Measurements from ENCODE around the gene TENM3.
A peak's percentile ranks its signal among the peaks of the same experiment; 100 is the strongest.

Gene TENM3

GRCh38 chr4:182593864-182594263 is 350.7 kb downstream of the TENM3 start:
- no peak for DNase-seq (ENCODE audit: low read depth)
- no peak for TF ChIP-seq CTCF (IDR thresholded peaks at IDR 0.05; ENCODE audit: control insufficient read depth, insufficient read depth, low read depth, low read length, missing control alignments)
- no peak overlapping the region for H3K4me3 ChIP-seq (ENCODE audit: control insufficient read depth, low read depth, low read length)

- no peak for TF ChIP-seq CTCF (IDR thresholded peaks at IDR 0.05; ENCODE audit: control insufficient read depth, insufficient read depth, low read depth, low read length, missing control alignments)
- H3K4me3 ChIP-seq (ENCODE audit: control insufficient read depth, low read depth, low read length) = no peak overlapping the region
- no peak for DNase-seq (ENCODE audit: low read depth)
These were observed 356.9 kb downstream of the TENM3 start for GRCh38 chr4:182600093-182600492.

GRCh38 chr4:182600856-182601255 is 357.7 kb downstream of the TENM3 start:
- no peak for TF ChIP-seq CTCF (IDR thresholded peaks at IDR 0.05; ENCODE audit: control insufficient read depth, insufficient read depth, low read depth, low read length, missing control alignments)
- DNase-seq (ENCODE audit: low read depth) = no peak
- H3K4me3 ChIP-seq (ENCODE audit: control insufficient read depth, low read depth, low read length) = no peak overlapping the region

GRCh38 chr4:182604161-182604622 is 361.0 kb downstream of the TENM3 start:
- peak; percentile 17 for DNase-seq (ENCODE audit: low read depth)
- no peak for TF ChIP-seq CTCF (IDR thresholded peaks at IDR 0.05; ENCODE audit: control insufficient read depth, insufficient read depth, low read depth, low read length, missing control alignments)
- no peak overlapping the region for H3K4me3 ChIP-seq (ENCODE audit: control insufficient read depth, low read depth, low read length)

- DNase-seq (ENCODE audit: low read depth) = no peak
- H3K4me3 ChIP-seq (ENCODE audit: control insufficient read depth, low read depth, low read length) = no peak overlapping the region
- TF ChIP-seq CTCF (IDR thresholded peaks at IDR 0.05; ENCODE audit: control insufficient read depth, insufficient read depth, low read depth, low read length, missing control alignments) = no peak
These were observed 361.8 kb downstream of the TENM3 start for GRCh38 chr4:182604953-182605352.

GRCh38 chr4:182608525-182608924 is 365.3 kb downstream of the TENM3 start:
- TF ChIP-seq CTCF (IDR thresholded peaks at IDR 0.05; ENCODE audit: control insufficient read depth, insufficient read depth, low read depth, low read length, missing control alignments) = no peak
- DNase-seq (ENCODE audit: low read depth) = no peak
- H3K4me3 ChIP-seq (ENCODE audit: control insufficient read depth, low read depth, low read length) = no peak overlapping the region

GRCh38 chr4:182616476-182616875 is 373.3 kb downstream of the TENM3 start:
- H3K4me3 ChIP-seq (ENCODE audit: control insufficient read depth, low read depth, low read length) = no peak overlapping the region
- DNase-seq (ENCODE audit: low read depth) = no peak
- TF ChIP-seq CTCF (IDR thresholded peaks at IDR 0.05; ENCODE audit: control insufficient read depth, insufficient read depth, low read depth, low read length, missing control alignments) = no peak
